Activated CD8-positive, alpha-beta memory T cell treated with anti-CD3 and anti-CD28 coated beads, Interleukin-2, amount 10 ng/mL, durations not matched to agents 7 days and 5 days (primary cell): ENCODE data around the gene AXIN2. TPM values are rescaled to one million over a fixed set of nuclear protein-coding genes. Genes with fewer than 3 reads are reported as not detected.
"Not testable (repeated sequence)": the region's sequence is repeated elsewhere in the genome, so short reads cannot be mapped to it uniquely, and the experiment has no call there.

ENCODE experiments used
- ATAC-seq: fragments of 150-1000 bp; cut with Tn5 transposase; one replicate; pipeline ENCODE4 v1.10.0; 2021; ENCODE audit warnings: moderate library complexity
- CTCF ChIA-PET: fragments of 350-600 bp; sonication (Branson Sonifier 250); formaldehyde crosslinking; loops from one replicate; lab custom pipeline; 2021; ENCODE audit warnings: antibody characterized with exemption; lab: Charles Lee
- DNase-seq: peaks from one replicate; pipeline ENCODE4 v3.0.0-alpha.2; 2020
- H3K27ac Mint-ChIP-seq: one replicate; pipeline ENCODE4 v1.8.0; 2021; ENCODE audit warnings: mild to moderate bottlenecking, mixed read lengths
- H3K27me3 Mint-ChIP-seq: one replicate; pipeline ENCODE4 v1.8.0; 2021; ENCODE audit warnings: mixed read lengths
- H3K36me3 Mint-ChIP-seq: one replicate; pipeline ENCODE4 v1.8.0; 2021; ENCODE audit warnings: mild to moderate bottlenecking, mixed read lengths
- H3K4me1 Mint-ChIP-seq: one replicate; pipeline ENCODE4 v1.8.0; 2021; ENCODE audit warnings: mixed read lengths
- H3K4me3 Mint-ChIP-seq: one replicate; pipeline ENCODE4 v1.8.0; 2021; ENCODE audit warnings: mild to moderate bottlenecking, moderate library complexity, mixed read lengths
- H3K9me3 Mint-ChIP-seq: one replicate; pipeline ENCODE4 v1.8.0; 2022; ENCODE audit warnings: low read depth, mixed read lengths
- total RNA-seq, 2 experiments: library from RNA; stranded (reverse); gene quantifications; one replicate each; pipeline ENCODE4 v1.2.3, GENCODE V29; 2021

AXIN2 gene
- total RNA-seq, 2 experiments from 2014 or later, result 0.61 to 0.75 TPM

GRCh38 chr17:65533852-65534457 lies 27.5 kb downstream of the AXIN2 start:
- Mint-ChIP-seq H3K4me1 (no peaks in the 10 kb centered on the region), H3K9me3 (no peaks in the 10 kb centered on the region), H3K36me3 (no peaks in the 10 kb centered on the region), H3K4me3 (no peak overlapping the region), H3K27ac (no peak overlapping the region), H3K27me3 (peaks cover 9% of the 10 kb centered on the region)
- DNase-seq, result no peak
- CTCF ChIA-PET, result no interaction called here
- no peak for ATAC-seq

DNA sequence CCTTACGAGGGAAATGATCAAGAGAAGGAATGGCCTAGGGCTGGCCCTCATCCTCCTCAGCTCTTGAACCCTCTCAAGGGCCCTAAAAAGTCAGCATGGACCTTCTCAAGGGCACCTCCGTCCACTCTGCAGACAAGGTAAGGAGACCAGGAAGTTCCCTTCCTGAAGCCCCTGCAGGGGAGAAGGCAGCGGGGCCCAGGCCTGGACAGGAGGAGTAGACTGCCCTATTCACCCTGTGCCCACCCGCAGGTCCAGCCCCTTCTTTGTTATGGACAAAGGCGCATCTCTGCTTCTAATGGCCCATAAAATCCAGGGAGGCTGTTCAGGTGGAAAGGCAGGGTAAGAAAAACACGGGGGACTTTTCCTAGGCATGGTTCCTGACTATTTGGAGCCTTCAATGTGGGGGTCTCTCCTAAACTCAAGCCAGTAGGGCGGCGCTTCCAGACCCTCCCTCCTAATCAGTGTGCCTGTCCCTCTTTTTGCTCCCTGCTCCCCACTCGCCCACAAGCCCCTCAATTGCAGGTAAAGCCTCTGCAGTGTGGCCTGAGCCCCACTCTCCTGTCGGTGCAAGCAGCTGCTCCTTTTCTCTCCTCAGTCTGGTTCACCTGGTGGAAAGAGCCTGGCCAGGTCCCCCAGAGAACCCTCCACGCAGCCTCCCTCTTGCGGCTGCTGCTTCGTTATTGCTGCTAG lies 28.2 kb downstream of the AXIN2 start:
- Mint-ChIP-seq H3K27me3 (peaks cover 9% of the 10 kb centered on the region), H3K9me3 (no peaks in the 10 kb centered on the region), H3K4me3 (no peak overlapping the region), H3K4me1 (no peaks in the 10 kb centered on the region), H3K27ac (no peak overlapping the region), H3K36me3 (no peaks in the 10 kb centered on the region)
- no peak for ATAC-seq
- DNase-seq, result no peak
- CTCF ChIA-PET, result no interaction called here

- Mint-ChIP-seq H3K4me3 (no peak overlapping the region), H3K4me1 (no peaks in the 10 kb centered on the region), H3K27me3 (peaks cover 15% of the 10 kb centered on the region), H3K27ac (no peak overlapping the region), H3K36me3 (no peaks in the 10 kb centered on the region), H3K9me3 (no peaks in the 10 kb centered on the region)
- DNase-seq, result no peak
- ATAC-seq, result no peak
- CTCF ChIA-PET, result no interaction called here
Observed at GRCh38 chr17:65532101-65532890, 29.2 kb downstream of the AXIN2 start.

DNA sequence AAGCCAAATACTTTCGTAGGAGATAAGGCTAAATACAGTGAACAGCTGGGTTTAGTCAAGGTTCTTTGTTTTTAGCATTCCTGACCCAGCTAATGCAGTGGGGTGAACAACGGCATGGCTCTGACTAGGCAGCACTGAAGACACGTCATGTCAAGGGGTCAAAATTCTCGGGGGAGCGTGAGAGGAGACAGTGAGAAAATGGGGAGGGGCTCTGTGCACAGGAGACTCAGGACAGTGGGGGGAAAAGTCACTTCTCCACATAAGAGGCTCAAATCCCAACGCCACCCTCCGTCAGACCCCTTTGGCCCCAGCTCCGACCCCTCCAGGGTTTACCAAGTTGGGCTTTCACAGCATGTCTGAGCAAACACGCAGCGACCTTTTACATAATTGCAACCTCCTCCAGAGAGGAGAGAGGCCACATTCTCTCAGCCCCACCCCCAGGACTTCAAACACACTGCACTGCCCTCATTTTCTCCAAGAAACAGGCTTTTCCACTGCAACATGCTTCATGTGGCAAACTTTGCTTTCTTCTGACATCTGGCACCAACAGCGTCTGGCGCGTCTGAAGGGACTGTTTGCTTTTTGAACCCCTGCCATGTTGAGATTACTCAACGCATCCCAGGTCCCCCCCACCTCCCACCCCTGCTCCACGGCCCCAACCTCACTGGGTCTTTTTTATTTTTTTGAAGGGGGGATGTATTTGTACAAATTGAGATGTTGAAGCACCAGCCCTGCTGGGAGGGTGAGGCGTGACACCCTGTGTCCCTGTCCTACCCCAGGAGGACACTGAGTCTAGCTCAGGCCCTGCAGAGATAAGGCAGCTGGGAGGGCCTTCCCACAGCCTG lies 30.0 kb downstream of the AXIN2 start:
- no peak for DNase-seq
- ATAC-seq, result no peak
- H3K36me3 Mint-ChIP-seq, result no peaks in the 10 kb centered on the region

DNA sequence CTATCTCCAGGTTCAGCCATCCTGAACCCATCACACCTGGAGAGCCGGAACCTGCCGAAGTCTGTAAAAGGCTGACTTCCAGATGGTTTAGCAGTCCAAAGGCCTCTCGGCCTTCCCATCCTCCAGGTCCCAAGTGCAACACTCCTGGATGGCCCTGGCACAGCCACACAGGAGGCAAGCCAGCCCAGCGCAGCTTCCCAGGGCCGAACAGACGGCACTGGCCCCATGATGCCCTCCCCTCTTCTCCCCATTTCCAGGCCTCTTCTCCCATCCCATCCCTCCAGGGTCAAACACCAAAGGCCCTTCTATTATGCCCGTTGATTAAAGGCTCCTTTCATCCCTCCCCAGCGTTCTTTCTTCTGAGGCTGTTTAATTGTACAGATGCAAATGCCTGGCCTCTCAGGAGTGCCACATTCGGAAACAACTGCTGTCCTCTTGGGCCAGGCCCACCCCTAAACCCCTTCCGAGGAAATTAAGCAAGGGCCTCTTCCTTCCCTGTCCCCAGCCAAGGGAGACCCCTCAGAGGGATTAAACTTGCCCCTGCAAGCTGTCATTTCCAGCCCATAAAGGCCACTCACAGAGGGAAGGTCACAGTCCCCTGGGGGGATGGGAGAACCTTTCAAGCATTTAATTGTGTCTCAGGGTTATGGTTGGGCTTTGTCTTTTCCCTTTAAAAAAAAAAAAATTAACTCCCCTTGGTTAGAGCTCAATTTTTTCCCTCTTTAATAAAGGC lies 30.8 kb downstream of the AXIN2 start:
- Mint-ChIP-seq H3K27ac (no peak overlapping the region), H3K27me3 (peaks cover 24% of the 10 kb centered on the region), H3K9me3 (no peaks in the 10 kb centered on the region), H3K4me3 (no peak overlapping the region), H3K4me1 (no peaks in the 10 kb centered on the region), H3K36me3 (no peaks in the 10 kb centered on the region)
- DNase-seq (no peak), ATAC-seq (no peak)
- CTCF ChIA-PET, result interaction anchor here (1.4 kb wide), 1 partner anchor 26 kb away, joined by 4 read pairs; no protein-coding TSS in a partner anchor

More for the DNA sequence above, 30.0 kb downstream of the AXIN2 start:
- Mint-ChIP-seq H3K27me3 (peaks cover 18% of the 10 kb centered on the region), H3K4me1 (no peaks in the 10 kb centered on the region), H3K27ac (no peak overlapping the region), H3K4me3 (no peak overlapping the region), H3K9me3 (no peaks in the 10 kb centered on the region)
- CTCF ChIA-PET, result no interaction called here

DNA sequence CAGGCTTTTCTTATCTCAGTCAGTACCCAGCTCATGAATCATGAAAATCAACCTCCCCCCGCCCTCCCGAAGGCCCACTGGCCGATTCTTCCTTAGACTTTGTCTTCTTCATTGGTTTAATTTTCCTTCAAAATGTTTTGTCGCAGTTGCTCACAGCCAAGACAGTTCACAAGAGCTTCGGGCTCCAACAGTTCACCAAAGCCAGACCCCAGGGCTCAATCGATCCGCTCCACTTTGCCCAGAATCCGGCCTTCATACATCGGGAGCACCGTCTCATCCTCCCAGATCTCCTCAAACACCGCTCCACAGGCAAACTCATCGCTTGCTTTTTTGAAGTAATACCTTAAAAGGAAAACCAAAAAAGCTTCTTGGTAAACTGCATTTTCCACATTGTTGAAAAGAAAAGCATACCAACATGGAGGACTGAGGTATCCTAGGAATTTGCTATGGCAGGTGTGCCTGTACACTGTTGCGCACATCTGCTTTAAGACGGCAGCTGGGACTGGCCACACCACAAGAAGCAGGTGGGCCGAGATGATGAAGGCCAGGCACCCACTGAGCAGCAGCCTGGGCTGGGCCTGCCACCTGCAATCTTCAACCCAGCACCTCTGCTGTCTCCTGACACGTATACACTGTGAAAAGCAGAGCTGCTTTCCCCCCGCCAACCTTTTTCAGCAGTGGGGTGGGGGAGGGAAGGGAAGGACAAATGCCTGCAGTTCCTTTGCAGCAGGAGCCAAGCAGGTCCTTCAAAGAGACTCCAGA lies 31.5 kb downstream of the AXIN2 start:
- Mint-ChIP-seq H3K4me1 (no peaks in the 10 kb centered on the region), H3K27ac (no peak overlapping the region)
- CTCF ChIA-PET, result interaction anchor here (1.4 kb wide), 1 partner anchor 27 kb away, joined by 4 read pairs; no protein-coding TSS in a partner anchor

DNA sequence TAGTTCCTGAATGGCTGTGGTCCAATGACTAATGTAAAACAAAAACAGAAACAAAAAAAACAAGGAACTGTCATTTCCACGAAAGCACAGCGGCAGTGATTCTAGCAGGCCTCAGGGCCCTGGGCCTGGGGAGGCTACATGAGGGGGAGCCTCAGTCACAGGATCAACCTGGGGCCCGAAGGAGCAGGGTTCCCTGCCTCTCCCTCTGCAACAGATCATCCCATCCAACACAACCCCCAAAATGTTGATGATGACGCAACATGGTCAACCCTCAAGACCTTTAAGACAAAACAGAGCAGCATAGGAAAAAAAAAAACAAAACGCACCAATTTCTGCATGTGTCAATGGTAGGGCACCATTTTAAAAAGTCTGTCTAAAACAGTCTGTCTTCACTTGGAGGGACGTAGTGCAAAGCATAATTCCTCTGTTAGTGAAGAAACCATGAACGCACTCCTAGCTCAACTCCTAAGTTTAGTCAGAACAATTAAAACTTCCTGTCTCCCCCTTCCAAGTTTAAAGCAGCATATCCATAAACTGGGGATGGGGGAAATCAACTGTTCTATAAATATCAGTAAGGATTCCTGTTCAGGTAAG lies 32.3 kb downstream of the AXIN2 start:
- no peak for DNase-seq
- ATAC-seq, result no peak
- CTCF ChIA-PET, result interaction anchor here (1.4 kb wide), 1 partner anchor 28 kb away, joined by 4 read pairs; no protein-coding TSS in a partner anchor
- no peak overlapping the region for H3K4me3 Mint-ChIP-seq
- H3K27me3 Mint-ChIP-seq, result peaks cover 38% of the 10 kb centered on the region
- no peak overlapping the region for H3K27ac Mint-ChIP-seq
- peaks cover 2% of the 10 kb centered on the region for H3K9me3 Mint-ChIP-seq
- H3K36me3 Mint-ChIP-seq, result no peaks in the 10 kb centered on the region
- peaks cover 3% of the 10 kb centered on the region for H3K4me1 Mint-ChIP-seq

More for the DNA sequence above, 31.5 kb downstream of the AXIN2 start:
- no peaks in the 10 kb centered on the region for H3K36me3 Mint-ChIP-seq
- peaks cover 30% of the 10 kb centered on the region for H3K27me3 Mint-ChIP-seq
- DNase-seq (no peak), ATAC-seq (no peak)
- no peak overlapping the region for H3K4me3 Mint-ChIP-seq
- H3K9me3 Mint-ChIP-seq, result peaks cover 2% of the 10 kb centered on the region

- Mint-ChIP-seq H3K27ac (no peak overlapping the region), H3K9me3 (peaks cover 2% of the 10 kb centered on the region), H3K4me3 (no peak overlapping the region), H3K4me1 (peaks cover 13% of the 10 kb centered on the region), H3K27me3 (peaks cover 44% of the 10 kb centered on the region), H3K36me3 (no peaks in the 10 kb centered on the region)
- no peak for DNase-seq
- CTCF ChIA-PET, result no interaction called here
- no peak for ATAC-seq
Observed at GRCh38 chr17:65527857-65528591, 33.4 kb downstream of the AXIN2 start.

- DNase-seq (no peak), ATAC-seq (no peak)
- Mint-ChIP-seq H3K27ac (no peak overlapping the region), H3K36me3 (no peaks in the 10 kb centered on the region), H3K4me3 (no peak overlapping the region), H3K9me3 (peaks cover 2% of the 10 kb centered on the region), H3K27me3 (peaks cover 49% of the 10 kb centered on the region), H3K4me1 (peaks cover 17% of the 10 kb centered on the region)
- CTCF ChIA-PET, result no interaction called here
Observed at GRCh38 chr17:65527381-65527780, 34.1 kb downstream of the AXIN2 start.

- not testable (repeated sequence) for H3K4me3 Mint-ChIP-seq, H3K36me3 Mint-ChIP-seq, H3K27ac Mint-ChIP-seq, DNase-seq, ATAC-seq, H3K9me3 Mint-ChIP-seq
- CTCF ChIA-PET, result interaction anchor here (0.7 kb wide), 1 partner anchor 11 kb away, joined by 3 read pairs; no protein-coding TSS in a partner anchor
- Mint-ChIP-seq H3K27me3 (peaks cover 54% of the 10 kb centered on the region), H3K4me1 (peaks cover 18% of the 10 kb centered on the region)
Observed at GRCh38 chr17:65526854-65527253, 34.6 kb downstream of the AXIN2 start.
